Measurements from ENCODE around the gene GALNT16.
"Not testable (repeated sequence)": the region's sequence is repeated elsewhere in the genome, so short reads cannot be mapped to it uniquely, and the experiment has no call there.

GALNT16 gene

DNA sequence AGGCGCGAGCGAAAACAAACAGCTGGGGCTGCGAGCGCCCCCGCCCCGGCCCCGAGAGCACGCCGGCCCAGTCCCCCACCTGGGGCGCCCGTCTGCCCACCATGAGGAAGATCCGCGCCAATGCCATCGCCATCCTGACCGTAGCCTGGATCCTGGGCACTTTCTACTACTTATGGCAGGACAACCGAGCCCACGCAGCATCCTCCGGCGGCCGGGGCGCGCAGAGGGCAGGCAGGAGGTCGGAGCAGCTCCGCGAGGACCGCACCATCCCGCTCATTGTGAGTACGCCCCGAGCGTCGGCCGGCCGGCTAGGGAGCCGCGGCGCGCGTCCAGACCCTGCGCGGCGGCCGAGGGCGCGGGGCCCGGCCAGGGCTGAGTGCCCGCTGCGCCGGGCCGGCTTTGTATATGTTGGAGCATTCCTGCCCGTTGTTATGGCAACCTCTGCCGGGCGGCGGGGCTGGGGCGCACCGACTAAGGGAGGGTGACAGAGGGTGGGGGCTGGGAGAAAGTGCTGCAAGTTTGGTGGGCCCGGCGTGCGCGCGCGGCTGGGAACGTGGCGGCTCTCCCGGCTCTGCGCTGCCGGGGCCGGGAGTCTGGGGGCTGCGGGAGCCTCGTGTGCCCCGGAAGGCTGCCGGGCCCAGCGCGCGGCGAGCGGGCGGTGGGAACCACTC is 367 bp downstream of the GALNT16 start:
- no peak for DNase-seq (ENCODE audit: low read depth)

GRCh38 chr14:69260861-69261564 is 1.1 kb downstream of the GALNT16 start:
- DNase-seq (ENCODE audit: low read depth): peak; percentile 19

- DNase-seq (ENCODE audit: low read depth): no peak
Observed at GRCh38 chr14:69261761-69262331, 1.9 kb downstream of the GALNT16 start.

GRCh38 chr14:69262516-69262915 is 2.6 kb downstream of the GALNT16 start:
- DNase-seq (ENCODE audit: low read depth): no peak

DNA sequence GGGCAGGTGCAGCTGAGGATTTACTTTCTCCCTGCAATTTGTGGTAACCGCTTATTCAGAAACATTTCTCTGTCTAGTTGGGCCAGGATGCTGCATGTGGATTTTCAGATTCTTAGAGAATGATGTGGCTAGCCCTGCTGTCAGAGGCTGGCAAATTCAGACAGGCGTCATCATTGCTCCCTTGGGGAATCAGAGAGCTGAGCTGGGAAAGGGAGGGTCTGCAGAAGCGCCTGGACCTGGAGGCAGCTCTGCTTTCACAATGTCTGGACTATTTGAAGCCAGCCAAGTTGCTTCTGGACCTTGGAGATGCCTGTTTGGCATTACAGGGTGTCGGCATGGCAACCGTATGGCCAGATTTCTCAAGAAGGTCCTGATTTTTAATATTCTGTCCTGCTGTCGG is 3.4 kb downstream of the GALNT16 start:
- DNase-seq (ENCODE audit: low read depth): no peak

DNA sequence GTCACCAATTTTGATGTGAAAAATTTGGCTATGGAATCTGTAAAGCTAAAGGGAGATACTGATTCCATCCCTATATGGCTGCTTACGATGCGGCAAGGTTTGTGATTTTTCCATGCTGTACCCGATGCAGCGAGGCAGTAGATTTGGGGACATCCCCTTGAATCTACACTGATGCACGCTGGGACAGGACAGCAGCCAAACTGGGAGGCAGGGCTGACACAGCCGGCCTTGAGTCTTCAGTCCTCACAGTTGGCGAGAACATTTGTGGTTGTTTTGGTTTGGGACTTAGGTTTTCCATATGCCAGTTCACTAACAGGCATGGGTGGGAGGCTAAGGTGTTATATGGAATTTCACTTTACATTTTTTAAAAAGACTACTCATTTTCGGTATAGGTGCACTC is 3.8 kb downstream of the GALNT16 start:
- DNase-seq (ENCODE audit: low read depth): no peak

- no peak for DNase-seq (ENCODE audit: low read depth)
Observed at GRCh38 chr14:69266572-69267345, 6.8 kb downstream of the GALNT16 start.

- DNase-seq (ENCODE audit: low read depth): no peak
Observed at GRCh38 chr14:69267492-69267891, 7.5 kb downstream of the GALNT16 start.

GRCh38 chr14:69268223-69268622 is 8.3 kb downstream of the GALNT16 start:
- no peak for DNase-seq (ENCODE audit: low read depth)

DNA sequence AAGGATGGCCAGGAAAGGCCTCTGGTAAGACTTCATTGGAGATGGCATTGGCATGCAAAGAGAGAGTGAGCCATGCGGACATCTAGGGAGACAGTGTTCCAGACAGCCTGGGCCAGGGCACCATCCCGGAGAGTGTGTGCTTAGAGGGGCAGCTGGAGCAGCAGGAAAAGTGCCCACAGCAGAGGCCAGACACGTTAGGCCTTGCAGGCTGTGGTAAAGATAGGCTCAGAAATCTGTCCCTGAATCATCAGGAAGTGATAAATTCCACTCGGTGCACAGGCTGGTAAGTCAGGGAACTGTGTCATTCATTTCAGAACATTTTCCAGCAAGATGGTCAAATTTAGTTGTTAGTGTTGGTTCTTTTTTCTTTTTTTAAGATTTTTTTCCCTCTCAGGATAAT is 8.8 kb downstream of the GALNT16 start:
- no peak for DNase-seq (ENCODE audit: low read depth)

- no peak for DNase-seq (ENCODE audit: low read depth)
Observed at GRCh38 chr14:69269381-69269780, 9.4 kb downstream of the GALNT16 start.

DNA sequence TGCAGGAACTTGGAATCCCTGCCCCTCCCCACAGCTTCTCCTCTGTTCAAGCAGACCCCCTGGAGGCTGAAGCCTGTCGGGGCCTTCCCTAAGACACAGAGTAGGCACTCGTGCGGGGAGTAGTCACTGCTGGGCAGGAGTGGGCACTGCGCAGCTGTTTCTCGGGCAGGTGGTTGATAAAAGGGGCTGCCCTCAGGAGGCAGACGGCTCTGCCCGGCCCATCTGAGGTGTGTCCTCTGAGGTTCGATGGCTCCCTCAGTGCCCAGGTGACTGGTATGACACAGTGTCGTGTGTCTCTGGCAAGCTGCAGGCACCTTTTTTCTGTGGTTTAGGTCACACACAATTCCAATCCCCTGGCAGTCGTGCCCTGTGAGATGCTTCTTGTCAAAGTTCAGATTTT is 10.1 kb downstream of the GALNT16 start:
- no peak for DNase-seq (ENCODE audit: low read depth)

- DNase-seq (ENCODE audit: low read depth): no peak
Observed at GRCh38 chr14:69270795-69271708, 11.1 kb downstream of the GALNT16 start.

- DNase-seq (ENCODE audit: low read depth): no peak
Observed at GRCh38 chr14:69274321-69274720, 14.4 kb downstream of the GALNT16 start.

- DNase-seq (ENCODE audit: low read depth): no peak
Observed at GRCh38 chr14:69275331-69275730, 15.4 kb downstream of the GALNT16 start.

- not testable (repeated sequence) for DNase-seq (ENCODE audit: low read depth)
Observed at GRCh38 chr14:69277356-69277755, 17.4 kb downstream of the GALNT16 start.

- no peak for DNase-seq (ENCODE audit: low read depth)
Observed at GRCh38 chr14:69280746-69281291, 20.9 kb downstream of the GALNT16 start.

GRCh38 chr14:69281450-69282169 is 21.7 kb downstream of the GALNT16 start:
- no peak for DNase-seq (ENCODE audit: low read depth)

DNA sequence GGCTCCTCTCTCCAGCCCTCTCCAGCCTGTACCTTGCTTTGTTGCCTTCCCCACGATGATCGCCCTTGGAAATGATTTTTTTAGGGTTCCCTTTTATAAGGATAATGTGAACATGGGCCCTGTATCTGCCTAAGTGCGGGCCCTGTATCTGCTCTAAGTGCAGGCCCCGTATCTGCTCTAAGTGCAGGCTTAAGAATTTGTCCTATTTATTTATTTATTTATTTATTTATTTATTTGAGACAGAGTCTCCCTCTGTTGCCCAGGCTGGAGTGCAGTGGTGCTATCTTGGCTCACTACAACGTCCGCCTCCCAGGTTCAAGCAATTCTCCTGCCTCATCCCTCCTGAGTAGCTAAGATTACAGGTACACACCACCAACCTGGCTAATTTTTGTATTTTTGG is 22.5 kb downstream of the GALNT16 start:
- no peak for DNase-seq (ENCODE audit: low read depth)

DNA sequence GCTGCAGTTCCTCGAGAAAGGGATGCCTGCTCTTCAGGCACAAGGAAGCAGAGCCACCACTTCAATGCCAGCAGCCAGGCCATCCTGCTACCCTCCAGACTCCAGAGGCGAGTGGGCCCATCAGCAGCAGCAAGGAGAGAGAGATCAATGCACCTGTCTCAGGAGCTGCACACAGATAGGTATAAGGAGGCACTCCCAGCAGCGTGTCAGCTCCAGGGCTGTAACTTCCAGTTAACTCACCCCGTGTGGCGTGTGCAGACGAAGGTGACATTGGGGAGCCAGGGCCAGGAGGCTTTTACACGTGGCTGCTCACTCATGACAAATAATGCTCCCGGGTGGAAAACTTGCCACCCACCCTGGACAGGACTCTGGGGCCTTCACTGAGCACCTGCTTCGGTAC is 24.2 kb downstream of the GALNT16 start:
- no peak for DNase-seq (ENCODE audit: low read depth)
